Mesendoderm (in vitro differentiated cells): Measurements from ENCODE around the gene TRAPPC5.
A peak's percentile ranks its signal among the peaks of the same experiment; 100 is the strongest.

Source experiments
- DNase-seq: peaks from one replicate; pipeline ENCODE4 v3.0.0; 2013
- H2AK5ac ChIP-seq: 2 replicates; pipeline ENCODE4 v1.6.1; 2013; ENCODE audit warnings: low read length, inconsistent platforms
- H2BK120ac ChIP-seq: 2 replicates; pipeline ENCODE4 v1.6.1; 2013; ENCODE audit warnings: low read depth, mild to moderate bottlenecking, low read length, moderate library complexity, mixed read lengths
- H2BK15ac ChIP-seq: replicated peaks from 2 replicates; pipeline ENCODE4 v1.6.1; 2013; ENCODE audit warnings: low read depth, mild to moderate bottlenecking, moderate library complexity
- H2BK5ac ChIP-seq: 2 replicates; pipeline ENCODE4 v1.6.1; 2013; ENCODE audit warnings: low read length, inconsistent platforms
- H3K18ac ChIP-seq: 2 replicates; pipeline ENCODE4 v1.6.1; 2013; ENCODE audit warnings: mild to moderate bottlenecking, low read length, mixed read lengths
- H3K23ac ChIP-seq: one replicate; pipeline ENCODE4 v1.6.1; 2013; ENCODE audit warnings: low read length
- H3K27ac ChIP-seq: 2 replicates; pipeline ENCODE4 v1.5.1; 2013; ENCODE audit warnings: low read depth, mild to moderate bottlenecking, inconsistent platforms, low read length, moderate library complexity
- H3K27me3 ChIP-seq: 2 replicates; pipeline ENCODE4 v1.6.1; 2013; ENCODE audit warnings: low read length, control low read depth, mild to moderate bottlenecking, inconsistent platforms; ENCODE audit not compliant: insufficient read depth, poor library complexity
- H3K36me3 ChIP-seq: 2 replicates; pipeline ENCODE4 v1.6.1; 2013; ENCODE audit warnings: low read length, inconsistent platforms; ENCODE audit not compliant: control insufficient read depth, insufficient read depth
- H3K4ac ChIP-seq: one replicate; pipeline ENCODE4 v1.6.1; 2013; ENCODE audit warnings: low read depth, mild to moderate bottlenecking, low read length, moderate library complexity
- H3K4me1 ChIP-seq: 2 replicates; pipeline ENCODE4 v1.6.1; 2013; ENCODE audit warnings: low read depth, low read length, inconsistent platforms; ENCODE audit not compliant: control insufficient read depth
- H3K4me2 ChIP-seq: 2 replicates; pipeline ENCODE4 v1.6.1; 2013; ENCODE audit warnings: low read length
- H3K4me3 ChIP-seq: 2 replicates; pipeline ENCODE4 v1.5.1; 2013; ENCODE audit warnings: mild to moderate bottlenecking, low read length
- H3K56ac ChIP-seq: one replicate; pipeline ENCODE4 v1.6.1; 2013; ENCODE audit warnings: low read length
- H3K79me1 ChIP-seq: 2 replicates; pipeline ENCODE4 v1.6.1; 2013; ENCODE audit warnings: low read length, inconsistent platforms
- H3K79me2 ChIP-seq: 2 replicates; pipeline ENCODE4 v1.6.1; 2013; ENCODE audit warnings: mild to moderate bottlenecking, low read length; ENCODE audit not compliant: control insufficient read depth, insufficient read depth
- H3K9ac ChIP-seq: 2 replicates; pipeline ENCODE4 v1.6.1; 2013; ENCODE audit warnings: low read length, inconsistent platforms
- H4K5ac ChIP-seq: one replicate; pipeline ENCODE4 v1.6.1; 2013; ENCODE audit warnings: low read length
- H4K8ac ChIP-seq: one replicate; pipeline ENCODE4 v1.6.1; 2013; ENCODE audit warnings: low read depth, mild to moderate bottlenecking, control low read depth, low read length, moderate library complexity
- WGBS: extraction: QIAGEN DNeasy Blood & Tissue Kit; methylation state at CpG from one replicate; pipeline ENCODE4 v1.1.7; 2013; ENCODE audit warnings: low lambda C conversion rate, missing lambda C conversion rate; ENCODE audit not compliant: insufficient coverage; ENCODE audit errors: extremely low coverage; 5-methylcytosine and 5-hydroxymethylcytosine counted together

The TRAPPC5 gene

GRCh38 chr19:7698583-7698982 is 17.9 kb downstream of the TRAPPC5 start:
- Histone ChIP-seq H3K4me2 (no peak overlapping the region), H3K27me3 (no peaks in the 10 kb centered on the region), H3K9ac (no peak overlapping the region), H3K79me2 (no peaks in the 10 kb centered on the region), H2BK15ac (no peak overlapping the region), H3K4ac (no peak overlapping the region), H2BK120ac (no peak overlapping the region), H3K79me1 (no peaks in the 10 kb centered on the region), H4K8ac (no peak overlapping the region), H3K23ac (no peak overlapping the region), H3K36me3 (no peaks in the 10 kb centered on the region), H3K18ac (no peak overlapping the region), H3K4me1 (no peaks in the 10 kb centered on the region), H3K27ac (no peak overlapping the region), H4K5ac (no peak overlapping the region), H2AK5ac (no peak overlapping the region), H2BK5ac (no peak overlapping the region), H3K56ac (peak overlapping the region; percentile 3), H3K4me3 (no peak overlapping the region)
- WGBS: no CpG with 5 or more reads among the region's 11 CpGs
- DNase-seq: no peak

- Histone ChIP-seq H3K23ac (no peak overlapping the region), H3K9ac (no peak overlapping the region), H3K4ac (no peak overlapping the region), H2BK120ac (no peak overlapping the region), H3K56ac (no peak overlapping the region), H4K5ac (no peak overlapping the region), H3K27ac (no peak overlapping the region), H3K18ac (no peak overlapping the region), H3K4me3 (no peak overlapping the region), H3K4me1 (no peaks in the 10 kb centered on the region), H3K27me3 (no peaks in the 10 kb centered on the region), H3K36me3 (no peaks in the 10 kb centered on the region), H2AK5ac (no peak overlapping the region), H3K4me2 (no peak overlapping the region), H4K8ac (no peak overlapping the region), H2BK5ac (no peak overlapping the region), H3K79me2 (no peaks in the 10 kb centered on the region), H2BK15ac (no peak overlapping the region), H3K79me1 (no peaks in the 10 kb centered on the region)
- WGBS: no CpG with 5 or more reads among the region's 2 CpGs
- DNase-seq: no peak
These were observed 18.4 kb downstream of the TRAPPC5 start for GRCh38 chr19:7699003-7699402.

- Histone ChIP-seq H3K4ac (no peak overlapping the region), H3K79me2 (no peaks in the 10 kb centered on the region), H3K4me1 (no peaks in the 10 kb centered on the region), H3K9ac (no peak overlapping the region), H3K56ac (no peak overlapping the region), H3K4me2 (no peak overlapping the region), H3K18ac (no peak overlapping the region), H4K8ac (no peak overlapping the region), H3K27me3 (no peaks in the 10 kb centered on the region), H3K79me1 (no peaks in the 10 kb centered on the region), H2BK120ac (no peak overlapping the region), H3K4me3 (no peak overlapping the region), H4K5ac (no peak overlapping the region), H2BK15ac (no peak overlapping the region), H3K36me3 (no peaks in the 10 kb centered on the region), H2BK5ac (no peak overlapping the region), H2AK5ac (no peak overlapping the region), H3K27ac (no peak overlapping the region), H3K23ac (no peak overlapping the region)
- DNase-seq: peak; percentile 7
- no CpG with 5 or more reads among the region's 15 CpGs for WGBS
These were observed 19.1 kb downstream of the TRAPPC5 start for GRCh38 chr19:7699417-7700401.

GRCh38 chr19:7701049-7701653 is 20.5 kb downstream of the TRAPPC5 start:
- no peaks in the 10 kb centered on the region for H3K4me1 ChIP-seq
- H3K18ac ChIP-seq: no peak overlapping the region
- H3K9ac ChIP-seq: no peak overlapping the region
- no peak overlapping the region for H3K4me3 ChIP-seq
- no peaks in the 10 kb centered on the region for H3K79me1 ChIP-seq
- no peak overlapping the region for H2BK5ac ChIP-seq
- no peak overlapping the region for H3K27ac ChIP-seq
- no peak for DNase-seq
- H4K8ac ChIP-seq: no peak overlapping the region
- no peak overlapping the region for H2BK120ac ChIP-seq
- H3K23ac ChIP-seq: no peak overlapping the region
- no peak overlapping the region for H4K5ac ChIP-seq
- no peaks in the 10 kb centered on the region for H3K27me3 ChIP-seq
- H3K4ac ChIP-seq: no peak overlapping the region
- H3K36me3 ChIP-seq: no peaks in the 10 kb centered on the region
- no CpG with 5 or more reads among the region's 12 CpGs for WGBS
- H3K4me2 ChIP-seq: no peak overlapping the region
- H2AK5ac ChIP-seq: no peak overlapping the region
- H3K56ac ChIP-seq: no peak overlapping the region
- H2BK15ac ChIP-seq: no peak overlapping the region
- H3K79me2 ChIP-seq: no peaks in the 10 kb centered on the region

- Histone ChIP-seq H3K27ac (no peak within 1 kb of the TSS), H3K23ac (no peak within 1 kb of the TSS), H3K27me3 (no peaks in the 10 kb centered on the region), H3K4ac (no peak within 1 kb of the TSS), H2BK5ac (no peak within 1 kb of the TSS), H2AK5ac (no peak within 1 kb of the TSS), H3K18ac (no peak within 1 kb of the TSS), H2BK15ac (no peak within 1 kb of the TSS), H4K8ac (no peak within 1 kb of the TSS), H3K36me3 (no peaks in the 10 kb centered on the region), H3K9ac (no peak within 1 kb of the TSS), H3K79me1 (no peaks in the 10 kb centered on the region), H2BK120ac (no peak within 1 kb of the TSS), H3K4me2 (no peak within 1 kb of the TSS), H3K79me2 (no peaks in the 10 kb centered on the region), H3K4me1 (no peaks in the 10 kb centered on the region), H4K5ac (no peak within 1 kb of the TSS), H3K4me3 (no peak within 1 kb of the TSS), H3K56ac (no peak within 1 kb of the TSS)
- no peak for DNase-seq
- WGBS: no CpG with 5 or more reads among the region's 20 CpGs
These were observed 21.2 kb downstream of the TRAPPC5 start, which contains the start of gene FCER2 for GRCh38 chr19:7701654-7702457. FCER2 (minus strand) TSS chr19:7702131; CDS start chr19:7699760, 2,371 bp downstream.
